H1 (cell line): Measurements from ENCODE around the gene PLA1A. TPM values are rescaled to one million over a fixed set of nuclear protein-coding genes. Genes with fewer than 3 reads are reported as not detected.
A peak's percentile ranks its signal among the peaks of the same experiment; 100 is the strongest.

ENCODE experiments used
- CTCF ChIA-PET: fragments of 300-600 bp; sonication (Branson Sonifier 250); formaldehyde crosslinking; loops from one replicate; lab custom pipeline; 2021; ENCODE audit not compliant: partially characterized antibody; lab: Charles Lee
- POLR2A ChIA-PET: fragments of 300-600 bp; sonication (Branson Sonifier 250); formaldehyde crosslinking; loops from one replicate; lab custom pipeline; 2021; ENCODE audit warnings: inconsistent platforms; ENCODE audit not compliant: partially characterized antibody; lab: Charles Lee
- DNase-seq, 2 experiments: peaks; one replicate each; pipeline versions ENCODE4 v3.0.0 to v3.0.0-alpha.2; 2010 to 2022; ENCODE audit warnings: low spot score in 2 of 2, low read depth in 1 of 2, mixed read lengths in 1 of 2
- FAIRE-seq: peaks from 2 replicates; lab custom pipeline; 2011; peaks lifted over from hg19 to GRCh38; lab: Jason Lieb, UNC
- H2AFZ ChIP-seq: 2 replicates; pipeline ENCODE4 v1.8.1; 2012; ENCODE audit warnings: low read length, inconsistent platforms
- H2AK5ac ChIP-seq: 2 replicates; pipeline ENCODE4 v1.6.1; 2013; ENCODE audit warnings: low read depth, low read length
- H2BK120ac ChIP-seq: replicated peaks from 2 replicates; pipeline ENCODE3; 2013; ENCODE audit warnings: low read depth, low read length, inconsistent platforms
- H2BK12ac ChIP-seq: 2 replicates; pipeline ENCODE4 v1.6.1; 2013; ENCODE audit warnings: low read depth, low read length
- H2BK15ac ChIP-seq: 2 replicates; pipeline ENCODE4 v1.6.1; 2013; ENCODE audit warnings: low read length
- H2BK20ac ChIP-seq: 2 replicates; pipeline ENCODE4 v1.6.1; 2013; ENCODE audit warnings: low read length
- H2BK5ac ChIP-seq: 2 replicates; pipeline ENCODE4 v1.6.1; 2013; ENCODE audit warnings: low read depth, low read length
- H3K14ac ChIP-seq: 2 replicates; pipeline ENCODE4 v1.6.1; 2013; ENCODE audit warnings: inconsistent platforms; ENCODE audit not compliant: insufficient read length
- H3K18ac ChIP-seq: 2 replicates; pipeline ENCODE4 v1.6.1; 2013; ENCODE audit warnings: low read length; ENCODE audit errors: extremely low read depth
- H3K23ac ChIP-seq: 2 replicates; pipeline ENCODE4 v1.6.1; 2013; ENCODE audit warnings: inconsistent platforms; ENCODE audit not compliant: insufficient read length
- H3K23me2 ChIP-seq: 2 replicates; pipeline ENCODE4 v1.6.1; 2013; ENCODE audit warnings: low read depth, low read length
- H3K27ac ChIP-seq: 2 replicates; pipeline ENCODE4 v1.6.1; 2011; ENCODE audit warnings: low read depth, low read length, inconsistent platforms
- H3K27me3 ChIP-seq, 4 experiments: replicated peaks in 1 of 4; 1 replicate in 1 of 4; 2 replicates in 3 of 4; pipeline versions ENCODE4 v1.6.1 to v1.8.1; 2011 to 2013; ENCODE audit warnings: low read length in 3 of 4, mild to moderate bottlenecking in 3 of 4, inconsistent platforms in 2 of 4, mixed read lengths in 2 of 4, moderate library complexity in 1 of 4; ENCODE audit not compliant: control insufficient read depth in 3 of 4, insufficient read depth in 3 of 4; ENCODE audit errors: extremely low read depth in 1 of 4
- H3K36me3 ChIP-seq, 4 experiments: 2 replicates each; pipeline versions ENCODE4 v1.6.1 to v1.8.1; 2011 to 2013; ENCODE audit warnings: mild to moderate bottlenecking in 4 of 4, low read length in 3 of 4, moderate library complexity in 2 of 4, control low read depth in 1 of 4, inconsistent platforms in 1 of 4; ENCODE audit not compliant: insufficient read depth in 4 of 4, control insufficient read depth in 2 of 4
- H3K4ac ChIP-seq: replicated peaks from 2 replicates; pipeline ENCODE3; 2013; ENCODE audit warnings: low read length, low read depth, mixed read lengths, inconsistent platforms; ENCODE audit not compliant: insufficient read length
- H3K4me1 ChIP-seq, 4 experiments: replicated peaks in 1 of 4; 1 replicate in 1 of 4; 2 replicates in 3 of 4; pipeline versions ENCODE4 v1.6.1 to v1.8.1; 2011 to 2013; ENCODE audit warnings: low read length in 3 of 4, inconsistent platforms in 2 of 4, mixed read lengths in 1 of 4; ENCODE audit not compliant: insufficient read depth in 4 of 4, control insufficient read depth in 3 of 4
- H3K4me2 ChIP-seq, 2 experiments: 2 replicates each; pipeline versions ENCODE4 v1.6.1 to v1.8.1; 2011 to 2013; ENCODE audit warnings: low read depth in 2 of 2, low read length in 2 of 2, control low read depth in 1 of 2, inconsistent platforms in 1 of 2, mild to moderate bottlenecking in 1 of 2; ENCODE audit not compliant: insufficient read depth in 1 of 2
- H3K4me3 ChIP-seq, 4 experiments: fragments of 200-600, 300-600 bp in 1 of 4; sonication (generic), shearing (Covaris generic), sonication (Bioruptor Twin) in 1 of 4; 2 replicates each; pipeline versions ENCODE4 v1.5.1 to v1.8.1; 2011 to 2016; ENCODE audit warnings: low read length in 4 of 4, low read depth in 3 of 4, control low read depth in 2 of 4, inconsistent platforms in 2 of 4, mild to moderate bottlenecking in 2 of 4, mixed read lengths in 1 of 4, moderate library complexity in 1 of 4; ENCODE audit not compliant: insufficient read depth in 2 of 4; ENCODE audit errors: extremely low read depth in 1 of 4
- H3K56ac ChIP-seq: replicated peaks from 2 replicates; pipeline ENCODE3; 2013; ENCODE audit warnings: low read depth, mild to moderate bottlenecking, mixed read lengths, low read length, inconsistent platforms; ENCODE audit not compliant: insufficient read length
- H3K79me1 ChIP-seq: 2 replicates; pipeline ENCODE4 v1.6.1; 2013; ENCODE audit warnings: low read depth, low read length, control low read depth
- H3K79me2 ChIP-seq, 2 experiments: 2 replicates each; pipeline versions ENCODE4 v1.6.1 to v1.8.1; 2012 to 2013; ENCODE audit warnings: low read length in 2 of 2, mild to moderate bottlenecking in 2 of 2, inconsistent platforms in 1 of 2; ENCODE audit not compliant: insufficient read depth in 2 of 2, control insufficient read depth in 1 of 2
- H3K9ac ChIP-seq, 4 experiments: replicated peaks in 1 of 4; 1 replicate in 1 of 4; 2 replicates in 3 of 4; pipeline versions ENCODE4 v1.6.1 to v1.8.1; 2011 to 2013; ENCODE audit warnings: low read depth in 3 of 4, low read length in 3 of 4, control low read depth in 2 of 4, mild to moderate bottlenecking in 2 of 4, moderate library complexity in 2 of 4, inconsistent platforms in 1 of 4; ENCODE audit errors: extremely low read depth in 1 of 4
- H3K9me3 ChIP-seq, 2 experiments: 2 replicates each; pipeline versions ENCODE4 v1.6.1 to v1.8.1; 2012 to 2013; ENCODE audit warnings: mild to moderate bottlenecking in 2 of 2, moderate library complexity in 2 of 2, control low read depth in 1 of 2, inconsistent platforms in 1 of 2, low read depth in 1 of 2, low read length in 1 of 2, mixed read lengths in 1 of 2; ENCODE audit not compliant: insufficient read depth in 2 of 2
- H4K20me1 ChIP-seq, 2 experiments: replicated peaks in 1 of 2; 2 replicates each; pipeline versions ENCODE3 to v1.8.1; 2011 to 2013; ENCODE audit warnings: inconsistent platforms in 2 of 2, low read length in 2 of 2, mild to moderate bottlenecking in 1 of 2; ENCODE audit not compliant: insufficient read depth in 2 of 2, control insufficient read depth in 1 of 2
- H4K5ac ChIP-seq: 2 replicates; pipeline ENCODE4 v1.6.1; 2013; ENCODE audit warnings: low read length, low read depth, mixed read lengths, inconsistent platforms; ENCODE audit not compliant: insufficient read length
- H4K8ac ChIP-seq: 2 replicates; pipeline ENCODE4 v1.8.0; 2013; ENCODE audit warnings: mild to moderate bottlenecking, moderate library complexity, low read length, inconsistent platforms; ENCODE audit not compliant: insufficient read depth; ENCODE audit errors: extremely low read depth
- H4K91ac ChIP-seq: replicated peaks from 2 replicates; pipeline ENCODE3; 2013; ENCODE audit warnings: low read length, mixed read lengths, inconsistent platforms; ENCODE audit not compliant: insufficient read length
- BACH1 ChIP-seq: IDR thresholded peaks from 2 replicates; pipeline ENCODE4 v1.6.1; 2012; ENCODE audit warnings: low read length, improper control_type of control experiment
- CBX5 ChIP-seq: fragments of 300-800, 300-1000 bp; sonication (generic); IDR thresholded peaks from 2 replicates; pipeline ENCODE4 v1.7.1; 2016; ENCODE audit warnings: antibody characterized with exemption, low read length, low read depth
- GTF2F1 ChIP-seq: IDR thresholded peaks from 2 replicates; pipeline ENCODE4 v1.6.1; 2012; ENCODE audit warnings: low read depth, low read length, improper control_type of control experiment, borderline replicate concordance
- POU5F1 ChIP-seq: IDR thresholded peaks from 2 replicates; pipeline ENCODE4 v1.6.1; 2011; ENCODE audit warnings: low read depth, mild to moderate bottlenecking, low read length, moderate library complexity
- SIN3A ChIP-seq, 2 experiments: IDR thresholded peaks in 1 of 2; conservative IDR thresholded peaks in 1 of 2; 2 replicates each; pipeline ENCODE4 v1.6.1; 2011 to 2012; ENCODE audit warnings: low read length in 2 of 2, improper control_type of control experiment in 1 of 2, low read depth in 1 of 2, mild to moderate bottlenecking in 1 of 2
- SIX5 ChIP-seq: IDR thresholded peaks from 2 replicates; pipeline ENCODE4 v1.6.1; 2011; ENCODE audit warnings: mild to moderate bottlenecking, low read depth, low read length
- SP4 ChIP-seq: IDR thresholded peaks from 2 replicates; pipeline ENCODE4 v1.6.1; 2012; ENCODE audit warnings: low read length, inconsistent platforms
- TCF12 ChIP-seq: IDR thresholded peaks from 2 replicates; pipeline ENCODE4 v1.6.1; 2011; ENCODE audit warnings: low read depth, mild to moderate bottlenecking, low read length
- WGBS, 2 experiments: shearing (Covaris generic) in 1 of 2; methylation state at CpG; one replicate each; pipeline versions ENCODE4 v1.1.6 to v1.1.7; 2013 to 2015; ENCODE audit warnings: low lambda C conversion rate in 2 of 2, mixed read lengths in 2 of 2, inconsistent platforms in 1 of 2, low coverage in 1 of 2, missing lambda C conversion rate in 1 of 2; ENCODE audit not compliant: insufficient replicate concordance in 2 of 2, insufficient coverage in 1 of 2, insufficient read length in 1 of 2; ENCODE audit errors: extremely low coverage in 1 of 2, missing lambda C conversion rate in 1 of 2; 5-methylcytosine and 5-hydroxymethylcytosine counted together
- polyA plus RNA-seq, 7 experiments: library from polyadenylated mRNA; depleted of rRNA in 3 of 7; stranded (reverse) in 5 of 7; unstranded in 2 of 7; fragments of >200 nt in 5 of 7; fragments of 200-250 nt in 2 of 7; gene quantifications; 1 replicate in 5 of 7; 2 replicates in 1 of 7; 4 replicates in 1 of 7; pipeline versions ENCODE4 v1.2.1 to v1.2.3, GENCODE V29; 2011 to 2013; ENCODE audit warnings: missing spikeins in 2 of 7, mixed read lengths in 2 of 7
- total RNA-seq: library from RNA; stranded (reverse); fragmentation: NEBNext Ultra II Directional; extraction: Animal tissue kit (Norgen Biotek cat#: 25700); gene quantifications from 2 replicates; pipeline ENCODE4 v1.2.1, GENCODE V29; 2021
- TF ChIP-seq, protein P1 (sequence below): IDR thresholded peaks from 2 replicates; pipeline ENCODE4 v1.6.1; 2011; ENCODE audit warnings: low read length, improper control_type of control experiment

Gene PLA1A
- total and polyA plus RNA-seq, 2 of the 8 experiments (the other 6 are each of a cell fraction or from before 2014, with no cell fraction given): not detected

- Histone ChIP-seq H4K8ac (no peak overlapping the region), H3K27me3 (no peaks in the 10 kb centered on the region), H2BK5ac (no peak overlapping the region), H4K91ac (no peak overlapping the region), H2BK15ac (no peak overlapping the region), H3K4ac (no peak overlapping the region), H2AK5ac (no peak overlapping the region), H3K4me3 (no peak overlapping the region), H2AFZ (peak overlapping the region; percentile 54; the same call in 1 of the 2 replicates), H3K14ac (no peak overlapping the region), H4K5ac (no peak overlapping the region), H3K79me2 (no peaks in the 10 kb centered on the region), H3K27ac (no peak overlapping the region), H3K9ac (no peak overlapping the region), H3K9me3 (no peaks in the 10 kb centered on the region), H3K23ac (no peak overlapping the region), H2BK120ac (no peak overlapping the region), H2BK20ac (0 out of 2 replicates have a peak overlapping the region, but pooled peaks have one; percentile 64), H3K18ac (no peak overlapping the region), H3K56ac (no peak overlapping the region), H3K23me2 (no peaks in the 10 kb centered on the region), H4K20me1 (no peaks in the 10 kb centered on the region), H3K36me3 (no peaks in the 10 kb centered on the region), H3K4me2 (no peak overlapping the region; a peak in 1 of 4 replicates), H2BK12ac (no peak overlapping the region), H3K79me1 (no peaks in the 10 kb centered on the region), H3K4me1 (peaks cover 0 to 7% (median 2%) of the 10 kb centered on the region in 4 experiments; a peak in 3 of 7 replicates)
- POLR2A ChIA-PET: interaction anchor here (1.4 to 1.6 kb wide), 2 partner anchors 13 to 28 kb away, joined by 4 read pairs; partner anchors contain the start of gene POPDC2
- DNase-seq (no peak), FAIRE-seq (no peak)
- TF ChIP-seq GTF2F1: no peak
- TF ChIP-seq SIN3A (conservative IDR thresholded peaks at IDR 0.05 in 1 of 2, IDR thresholded peaks at IDR 0.05 in 1 of 2; ENCODE audit: low read depth in 1 of 2, low read length in 2 of 2): no peak
- no peak for TF ChIP-seq SP4
- TF ChIP-seq TCF12: no peak
- TF ChIP-seq SIX5: no peak
- TF ChIP-seq BACH1: no peak
- TF ChIP-seq, protein P1, sequence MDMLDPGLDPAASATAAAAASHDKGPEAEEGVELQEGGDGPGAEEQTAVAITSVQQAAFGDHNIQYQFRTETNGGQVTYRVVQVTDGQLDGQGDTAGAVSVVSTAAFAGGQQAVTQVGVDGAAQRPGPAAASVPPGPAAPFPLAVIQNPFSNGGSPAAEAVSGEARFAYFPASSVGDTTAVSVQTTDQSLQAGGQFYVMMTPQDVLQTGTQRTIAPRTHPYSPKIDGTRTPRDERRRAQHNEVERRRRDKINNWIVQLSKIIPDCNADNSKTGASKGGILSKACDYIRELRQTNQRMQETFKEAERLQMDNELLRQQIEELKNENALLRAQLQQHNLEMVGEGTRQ: no peak
- TF ChIP-seq POU5F1: no peak
- TF ChIP-seq CBX5: no peak
- CTCF ChIA-PET: interaction anchor here (0.6 to 3.0 kb wide), 6 partner anchors 10 to 47 kb away, joined by 3 to 10 read pairs (median 4); no protein-coding TSS in a partner anchor
- WGBS, 2 experiments: 81% methylated on average over 12 of the region's 12 CpGs; no CpG with 5 or more reads in 1 of the 2 experiments
Observed at GRCh38 chr3:119647843-119648575, 50.3 kb downstream of the PLA1A start.
